ENCODE results near the gene SULT6B1. TPM values are rescaled to one million over a fixed set of nuclear protein-coding genes. Genes with fewer than 3 reads are reported as not detected.

Gene SULT6B1
- polyA plus RNA-seq, 1 donor (not counting 4 experiments of a cell fraction or from before 2014, with no cell fraction given): not detected

- Histone ChIP-seq H3K79me2 (ENCODE audit: control insufficient read depth, insufficient read depth, low read length) (peaks cover 9% of the 10 kb centered on the region), H4K20me1 (ENCODE audit: control insufficient read depth, extremely low read depth, insufficient read depth, low read length) (no peaks in the 10 kb centered on the region), H2AFZ (ENCODE audit: control insufficient read depth, low read length) (no peak overlapping the region), H3K4me3 (ENCODE audit: control insufficient read depth in 2 of 3, extremely low read depth in 1 of 3, insufficient read depth in 2 of 3, low read depth in 1 of 3, low read length in 3 of 3) (no peak overlapping the region), H3K9ac (ENCODE audit: control insufficient read depth, extremely low read depth, insufficient read depth, low read length) (no peak overlapping the region), H3K9me3 (ENCODE audit: control insufficient read depth, low read depth, low read length) (no peaks in the 10 kb centered on the region), H3K9me1 (ENCODE audit: control insufficient read depth, extremely low read depth, insufficient read depth, low read length) (no peaks in the 10 kb centered on the region), H3K27ac (ENCODE audit: control insufficient read depth, insufficient read depth, low read length) (no peak overlapping the region), H3K4me1 (ENCODE audit: control insufficient read depth, extremely low read depth, insufficient read depth, low read length) (peaks cover 22% of the 10 kb centered on the region), H3K27me3 (ENCODE audit: control insufficient read depth, extremely low read depth, insufficient read depth, low read length) (no peaks in the 10 kb centered on the region), H3K4me2 (ENCODE audit: control insufficient read depth, extremely low read depth, insufficient read depth, low read depth, low read length) (no peak overlapping the region), H3K36me3 (ENCODE audit: control insufficient read depth in 2 of 2, extremely low read depth in 1 of 2, insufficient read depth in 2 of 2, low read length in 2 of 2) (no peaks in the 10 kb centered on the region)
- dilution Hi-C loops (cut with MboI; ENCODE audit: extremely low pct_ligation_motif_present, low sequenced_read_pairs): no loop called here
- FAIRE-seq (no peak), DNase-seq (ENCODE audit: low read depth, low spot score) (no peak)
- no peak for TF ChIP-seq CTCF (optimal IDR thresholded peaks at IDR 0.05 in 1 of 3, IDR thresholded peaks at IDR 0.05 in 1 of 3, conservative IDR thresholded peaks at IDR 0.05 in 1 of 3; ENCODE audit: extremely low read depth in 1 of 3, insufficient read depth in 2 of 3, low read length in 3 of 3)
- no peak for TF ChIP-seq EZH2 (IDR thresholded peaks at IDR 0.05; ENCODE audit: low read length)
Measured at GRCh38 chr2:37192551-37192950, 4.1 kb upstream of the SULT6B1 start.

DNA sequence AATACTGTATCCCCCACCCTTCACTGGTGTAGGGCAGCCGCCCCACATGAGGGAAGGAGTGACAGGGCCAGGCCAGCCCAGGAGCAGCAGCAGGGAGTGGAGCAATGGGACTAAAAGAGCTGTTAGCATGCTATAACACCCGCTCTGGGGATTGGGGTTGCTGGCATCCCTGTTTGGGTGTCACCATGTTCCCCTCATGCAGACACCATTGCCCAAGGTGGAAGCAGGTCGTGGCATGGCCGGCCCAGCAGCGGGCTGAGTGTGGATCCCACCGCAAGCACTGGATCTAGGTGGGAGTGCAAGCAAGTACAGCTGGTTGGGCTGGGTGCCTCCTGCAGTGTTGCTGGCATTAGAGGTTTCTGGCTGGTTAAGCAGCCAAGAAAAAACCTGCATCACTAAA is 3.3 kb upstream of the SULT6B1 start:
- DNase-seq (ENCODE audit: low read depth, low spot score): no peak
- Histone ChIP-seq H4K20me1 (ENCODE audit: control insufficient read depth, extremely low read depth, insufficient read depth, low read length) (no peaks in the 10 kb centered on the region), H3K79me2 (ENCODE audit: control insufficient read depth, insufficient read depth, low read length) (peaks cover under 1% of the 10 kb centered on the region), H3K9me3 (ENCODE audit: control insufficient read depth, low read depth, low read length) (no peaks in the 10 kb centered on the region), H3K36me3 (ENCODE audit: control insufficient read depth in 2 of 2, extremely low read depth in 1 of 2, insufficient read depth in 2 of 2, low read length in 2 of 2) (no peaks in the 10 kb centered on the region), H3K9me1 (ENCODE audit: control insufficient read depth, extremely low read depth, insufficient read depth, low read length) (no peaks in the 10 kb centered on the region), H3K9ac (ENCODE audit: control insufficient read depth, extremely low read depth, insufficient read depth, low read length) (no peak overlapping the region), H3K27ac (ENCODE audit: control insufficient read depth, insufficient read depth, low read length) (no peak overlapping the region), H3K4me3 (ENCODE audit: control insufficient read depth in 2 of 3, extremely low read depth in 1 of 3, insufficient read depth in 2 of 3, low read depth in 1 of 3, low read length in 3 of 3) (no peak overlapping the region), H3K27me3 (ENCODE audit: control insufficient read depth, extremely low read depth, insufficient read depth, low read length) (no peaks in the 10 kb centered on the region), H3K4me2 (ENCODE audit: control insufficient read depth, extremely low read depth, insufficient read depth, low read depth, low read length) (no peak overlapping the region), H2AFZ (ENCODE audit: control insufficient read depth, low read length) (no peak overlapping the region), H3K4me1 (ENCODE audit: control insufficient read depth, extremely low read depth, insufficient read depth, low read length) (peaks cover 17% of the 10 kb centered on the region)
- FAIRE-seq: no peak
- TF ChIP-seq EZH2 (IDR thresholded peaks at IDR 0.05; ENCODE audit: low read length) (no peak), CTCF (optimal IDR thresholded peaks at IDR 0.05 in 1 of 3, IDR thresholded peaks at IDR 0.05 in 1 of 3, conservative IDR thresholded peaks at IDR 0.05 in 1 of 3; ENCODE audit: extremely low read depth in 1 of 3, insufficient read depth in 2 of 3, low read length in 3 of 3) (no peak)
- dilution Hi-C loops (cut with MboI; ENCODE audit: extremely low pct_ligation_motif_present, low sequenced_read_pairs): no loop called here

Measured in keratinocyte (primary cell).